Body of pancreas (tissue), 4 donors: ENCODE data around the gene KRTAP1-4.

Experiments used
- CTCF ChIP-seq, 7 experiments: fragments of 450-650 bp in 4 of 7; fragments of 200-600 bp in 3 of 7; sonication (generic) in 3 of 7; IDR thresholded peaks; one replicate each; pipeline ENCODE4 v1.5.1; 2016 to 2019; ENCODE audit warnings: antibody characterized with exemption in 7 of 7
- POLR2A ChIP-seq, 3 donors: fragments of 450-650 bp; IDR thresholded peaks; one replicate each; pipeline ENCODE4 v1.6.1; 2016; ENCODE audit warnings: antibody characterized with exemption in 3 of 3, mild to moderate bottlenecking in 2 of 3

DNA sequence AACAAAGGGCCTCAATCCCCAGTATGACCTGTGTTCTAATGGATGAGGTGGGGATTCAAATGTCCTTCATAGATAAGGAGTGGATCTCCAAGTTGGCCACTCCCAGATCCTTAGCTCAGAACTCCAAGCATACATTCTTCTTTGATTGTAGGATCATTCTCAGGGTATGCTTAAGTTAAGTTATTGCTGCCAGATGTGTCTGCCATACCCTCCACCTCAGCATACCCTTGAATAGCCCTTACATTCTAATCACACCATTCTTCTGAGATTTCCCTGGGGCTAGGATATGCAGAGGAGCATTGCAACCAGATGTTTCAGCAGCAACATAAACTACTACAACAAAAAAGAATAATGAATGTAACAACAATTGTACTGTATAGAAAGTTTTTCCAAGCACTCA lies 37.3 kb upstream of the KRTAP1-4 start:
- TF ChIP-seq CTCF (IDR thresholded peaks at IDR 0.05) (no peak), POLR2A (IDR thresholded peaks at IDR 0.05) (no peak)
